AG09319 (cell line): ENCODE results near the gene ZNF346.

Experiments used
- DNase-seq: peaks from one replicate; pipeline ENCODE4 v3.0.0-alpha.2; 2010; ENCODE audit warnings: low read depth; ENCODE audit errors: extremely low read depth
- CTCF ChIP-seq: IDR thresholded peaks from 2 replicates; pipeline ENCODE4 v1.5.1; 2011; ENCODE audit warnings: low read depth, mild to moderate bottlenecking, inconsistent platforms, low read length, moderate library complexity

The ZNF346 gene

GRCh38 chr5:177095088-177095669 lies 72.7 kb downstream of the ZNF346 start:
- DNase-seq: no peak
- TF ChIP-seq CTCF: no peak

- DNase-seq: no peak
- TF ChIP-seq CTCF: no peak
Observed at GRCh38 chr5:177096162-177097015, 73.9 kb downstream of the ZNF346 start.

- TF ChIP-seq CTCF: no peak
- DNase-seq: no peak
Observed at GRCh38 chr5:177097016-177097985, 74.8 kb downstream of the ZNF346 start.

- no peak for TF ChIP-seq CTCF
- DNase-seq: no peak
Observed at GRCh38 chr5:177098120-177098469, 75.6 kb downstream of the ZNF346 start.

- no peak for TF ChIP-seq CTCF
- no peak for DNase-seq
Observed at GRCh38 chr5:177098470-177099141, 76.1 kb downstream of the ZNF346 start.

GRCh38 chr5:177099422-177100093 lies 77.1 kb downstream of the ZNF346 start:
- no peak for TF ChIP-seq CTCF
- no peak for DNase-seq
